H9 (cell line): ENCODE results near the gene SLC24A3. TPM values are rescaled to one million over a fixed set of nuclear protein-coding genes. Genes with fewer than 3 reads are reported as not detected.

Experiments
- DNase-seq: peaks from one replicate; pipeline ENCODE4 v3.0.0-alpha.2; 2017
- H2AFZ ChIP-seq: one replicate; pipeline ENCODE4 v1.6.1; 2013; ENCODE audit warnings: mild to moderate bottlenecking, low read length, control low read depth, moderate library complexity
- H2AK5ac ChIP-seq: 2 replicates; pipeline ENCODE4 v1.6.1; 2013; ENCODE audit warnings: low read length, control low read depth, mixed read lengths; ENCODE audit not compliant: insufficient read length
- H2BK120ac ChIP-seq: one replicate; pipeline ENCODE4 v1.6.1; 2013; ENCODE audit warnings: low read depth, mild to moderate bottlenecking, low read length, control low read depth, inconsistent platforms; ENCODE audit not compliant: poor library complexity, severe bottlenecking
- H2BK12ac ChIP-seq: 2 replicates; pipeline ENCODE4 v1.6.1; 2013; ENCODE audit warnings: low read length, control low read depth, mixed read lengths, low read depth; ENCODE audit not compliant: insufficient read length
- H2BK15ac ChIP-seq: 2 replicates; pipeline ENCODE4 v1.6.1; 2013; ENCODE audit warnings: low read depth, low read length, control low read depth
- H2BK20ac ChIP-seq: one replicate; pipeline ENCODE4 v1.6.1; 2013; ENCODE audit warnings: low read depth, mild to moderate bottlenecking, low read length, control low read depth, inconsistent platforms; ENCODE audit not compliant: poor library complexity, severe bottlenecking
- H2BK5ac ChIP-seq: 2 replicates; pipeline ENCODE4 v1.6.1; 2013; ENCODE audit warnings: low read length, control low read depth, mixed read lengths; ENCODE audit not compliant: insufficient read length
- H3K14ac ChIP-seq: 2 replicates; pipeline ENCODE4 v1.6.1; 2013; ENCODE audit warnings: low read length, control low read depth; ENCODE audit not compliant: insufficient read depth
- H3K18ac ChIP-seq: 2 replicates; pipeline ENCODE4 v1.6.1; 2013; ENCODE audit warnings: low read depth, mild to moderate bottlenecking, mixed read lengths, low read length, control low read depth; ENCODE audit not compliant: insufficient read length
- H3K23ac ChIP-seq: 2 replicates; pipeline ENCODE4 v1.6.1; 2013; ENCODE audit warnings: low read length, control low read depth, mixed read lengths, low read depth; ENCODE audit not compliant: insufficient read length
- H3K23me2 ChIP-seq: 2 replicates; pipeline ENCODE4 v1.6.1; 2013; ENCODE audit warnings: low read depth, mild to moderate bottlenecking, mixed read lengths, low read length, control low read depth; ENCODE audit not compliant: insufficient read length, poor library complexity, severe bottlenecking
- H3K27ac ChIP-seq: 2 replicates; pipeline ENCODE4 v1.5.1; 2013; ENCODE audit warnings: low read length, control low read depth, mixed read lengths, low read depth; ENCODE audit not compliant: insufficient read length
- H3K27me3 ChIP-seq: 2 replicates; pipeline ENCODE4 v1.6.1; 2013; ENCODE audit warnings: low read length, control low read depth, inconsistent platforms; ENCODE audit not compliant: insufficient read depth
- H3K4ac ChIP-seq: 2 replicates; pipeline ENCODE4 v1.6.1; 2013; ENCODE audit warnings: low read depth, mild to moderate bottlenecking, control low read depth, inconsistent platforms, low read length, moderate library complexity
- H3K4me1 ChIP-seq: 2 replicates; pipeline ENCODE4 v1.6.1; 2013; ENCODE audit warnings: low read length, control low read depth, inconsistent platforms; ENCODE audit not compliant: insufficient read depth
- H3K4me2 ChIP-seq: 2 replicates; pipeline ENCODE4 v1.6.1; 2013; ENCODE audit warnings: low read length, control low read depth, mixed read lengths; ENCODE audit not compliant: insufficient read length, insufficient read depth
- H3K56ac ChIP-seq: 2 replicates; pipeline ENCODE4 v1.6.1; 2013; ENCODE audit warnings: low read depth, mild to moderate bottlenecking, mixed read lengths, low read length, control low read depth; ENCODE audit not compliant: insufficient read length
- H3K79me1 ChIP-seq: 2 replicates; pipeline ENCODE4 v1.6.1; 2013; ENCODE audit warnings: low read depth, mild to moderate bottlenecking, moderate library complexity, low read length, control low read depth, inconsistent platforms; ENCODE audit not compliant: insufficient read depth, poor library complexity, severe bottlenecking
- H3K79me2 ChIP-seq: 2 replicates; pipeline ENCODE4 v1.6.1; 2013; ENCODE audit warnings: low read length, control low read depth, inconsistent platforms; ENCODE audit not compliant: insufficient read depth
- H3K9ac ChIP-seq: 2 replicates; pipeline ENCODE4 v1.6.1; 2013; ENCODE audit warnings: low read length, control low read depth, mixed read lengths; ENCODE audit not compliant: insufficient read length; ENCODE audit errors: extremely low read depth
- H3K9me3 ChIP-seq: one replicate; pipeline ENCODE4 v1.6.1; 2013; ENCODE audit warnings: low read depth, low read length, inconsistent platforms; ENCODE audit not compliant: control insufficient read depth
- H3T11ph ChIP-seq: one replicate; pipeline ENCODE4 v1.6.1; 2013; ENCODE audit warnings: mild to moderate bottlenecking, low read length, control low read depth, inconsistent platforms
- H4K20me1 ChIP-seq: one replicate; pipeline ENCODE4 v1.6.1; 2013; ENCODE audit not compliant: control insufficient read depth, insufficient read length, insufficient read depth
- H4K5ac ChIP-seq: 2 replicates; pipeline ENCODE4 v1.6.1; 2013; ENCODE audit warnings: low read depth, mild to moderate bottlenecking, mixed read lengths, low read length, control low read depth; ENCODE audit not compliant: insufficient read length
- H4K8ac ChIP-seq: replicated peaks from 2 replicates; pipeline ENCODE4 v1.6.1; 2013; ENCODE audit warnings: low read length, control low read depth, mixed read lengths, low read depth; ENCODE audit not compliant: insufficient read length
- H4K91ac ChIP-seq: 2 replicates; pipeline ENCODE4 v1.6.1; 2013; ENCODE audit warnings: low read depth, mild to moderate bottlenecking, moderate library complexity, mixed read lengths, low read length, control low read depth; ENCODE audit not compliant: insufficient read length
- H3K27ac Mint-ChIP-seq, 3 experiments: 2 replicates in 2 of 3; 3 replicates in 1 of 3; pipeline ENCODE4 v1.8.0; 2020 to 2021; ENCODE audit warnings: mixed read lengths in 3 of 3, mild to moderate bottlenecking in 1 of 3, moderate library complexity in 1 of 3
- H3K27me3 Mint-ChIP-seq: 2 replicates; pipeline ENCODE4 v1.8.0; 2021; ENCODE audit warnings: low read depth, mild to moderate bottlenecking, moderate library complexity, mixed read lengths
- H3K36me3 Mint-ChIP-seq, 3 experiments: 2 replicates in 2 of 3; 3 replicates in 1 of 3; pipeline ENCODE4 v1.8.0; 2020 to 2021; ENCODE audit warnings: low read depth in 3 of 3, mixed read lengths in 3 of 3; ENCODE audit not compliant: insufficient read depth in 1 of 3
- H3K4me1 Mint-ChIP-seq, 2 experiments: 2 replicates each; pipeline ENCODE4 v1.8.0; 2020; ENCODE audit warnings: mixed read lengths in 2 of 2
- H3K4me3 Mint-ChIP-seq, 2 experiments: 2 replicates in 1 of 2; 3 replicates in 1 of 2; pipeline ENCODE4 v1.8.0; 2020 to 2021; ENCODE audit warnings: mild to moderate bottlenecking in 2 of 2, mixed read lengths in 2 of 2, moderate library complexity in 1 of 2
- H3K9me3 Mint-ChIP-seq, 2 experiments: 2 replicates in 1 of 2; 3 replicates in 1 of 2; pipeline ENCODE4 v1.8.0; 2020; ENCODE audit warnings: mild to moderate bottlenecking in 2 of 2, mixed read lengths in 2 of 2, moderate library complexity in 1 of 2
- WGBS: extraction: QIAGEN DNeasy Blood & Tissue Kit; methylation state at CpG from one replicate; pipeline ENCODE4 v1.1.7; 2013; ENCODE audit warnings: missing lambda C conversion rate, low lambda C conversion rate, mixed read lengths; ENCODE audit not compliant: insufficient read length; ENCODE audit errors: extremely low coverage; 5-methylcytosine and 5-hydroxymethylcytosine counted together
- total RNA-seq: library from RNA; stranded (reverse); gene quantifications from 2 replicates; pipeline ENCODE4 v1.2.1, GENCODE V29; 2021
- TF ChIP-seq, protein P1 (sequence below): fragments of 200-600 bp; sonication (generic); conservative IDR thresholded peaks from 3 replicates; pipeline ENCODE4 v1.8.0; 2021; ENCODE audit warnings: antibody characterized with exemption, mild to moderate bottlenecking

The SLC24A3 gene
- total RNA-seq, 1 experiment from 2014 or later, result 0.83 TPM

DNA sequence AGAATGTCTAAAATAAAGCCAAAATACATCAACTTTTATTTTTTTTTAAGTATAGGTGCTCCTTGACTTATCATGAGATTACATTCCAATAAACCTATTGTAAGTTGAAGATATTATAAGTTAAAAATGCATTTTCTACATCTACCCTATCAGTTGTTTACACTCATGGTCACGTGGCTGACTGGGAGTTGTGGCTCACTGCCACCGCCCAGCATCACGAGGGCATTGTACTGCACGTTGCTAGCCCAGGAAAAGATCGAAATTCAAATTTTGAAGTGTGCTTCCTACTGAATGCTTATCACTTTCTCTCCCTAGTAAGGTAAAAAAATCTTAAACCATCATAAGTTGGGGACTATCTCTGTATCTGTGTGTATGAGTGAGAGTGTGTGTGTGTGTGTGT lies 419.0 kb downstream of the SLC24A3 start:
- Histone ChIP-seq H2BK120ac (no peak overlapping the region), H3K79me2 (no peaks in the 10 kb centered on the region), H2BK5ac (no peak overlapping the region), H4K8ac (no peak overlapping the region), H3K9ac (no peak overlapping the region), H3K23me2 (no peaks in the 10 kb centered on the region), H2AFZ (no peak overlapping the region), H3T11ph (no peak overlapping the region), H4K5ac (no peak overlapping the region), H3K4me2 (no peak overlapping the region), H3K27me3 (no peaks in the 10 kb centered on the region), H3K14ac (no peak overlapping the region), H2AK5ac (no peak overlapping the region), H2BK20ac (no peak overlapping the region), H3K18ac (peak overlapping the region; percentile 46), H3K56ac (no peak overlapping the region), H2BK15ac (no peak overlapping the region), H3K27ac (no peak overlapping the region), H3K4ac (no peak overlapping the region), H3K4me1 (no peaks in the 10 kb centered on the region), H2BK12ac (no peak overlapping the region), H3K9me3 (no peaks in the 10 kb centered on the region), H3K79me1 (no peaks in the 10 kb centered on the region), H4K91ac (no peak overlapping the region), H3K23ac (no peak overlapping the region), H4K20me1 (no peaks in the 10 kb centered on the region)
- WGBS, result no CpG with 5 or more reads among the region's 5 CpGs
- Mint-ChIP-seq H3K9me3 (peaks cover 2 to 4% of the 10 kb centered on the region in 2 experiments; a peak in 3 of 5 replicates), H3K27ac (no peak overlapping the region), H3K36me3 (peaks cover 0 to 11% (median 6%) of the 10 kb centered on the region in 3 experiments; a peak in 4 of 7 replicates), H3K4me3 (no peak overlapping the region), H3K27me3 (no peaks in the 10 kb centered on the region), H3K4me1 (peaks cover 3 to 5% of the 10 kb centered on the region in 2 experiments; a peak in 3 of 4 replicates)
- no peak for DNase-seq
- TF ChIP-seq, protein P1, sequence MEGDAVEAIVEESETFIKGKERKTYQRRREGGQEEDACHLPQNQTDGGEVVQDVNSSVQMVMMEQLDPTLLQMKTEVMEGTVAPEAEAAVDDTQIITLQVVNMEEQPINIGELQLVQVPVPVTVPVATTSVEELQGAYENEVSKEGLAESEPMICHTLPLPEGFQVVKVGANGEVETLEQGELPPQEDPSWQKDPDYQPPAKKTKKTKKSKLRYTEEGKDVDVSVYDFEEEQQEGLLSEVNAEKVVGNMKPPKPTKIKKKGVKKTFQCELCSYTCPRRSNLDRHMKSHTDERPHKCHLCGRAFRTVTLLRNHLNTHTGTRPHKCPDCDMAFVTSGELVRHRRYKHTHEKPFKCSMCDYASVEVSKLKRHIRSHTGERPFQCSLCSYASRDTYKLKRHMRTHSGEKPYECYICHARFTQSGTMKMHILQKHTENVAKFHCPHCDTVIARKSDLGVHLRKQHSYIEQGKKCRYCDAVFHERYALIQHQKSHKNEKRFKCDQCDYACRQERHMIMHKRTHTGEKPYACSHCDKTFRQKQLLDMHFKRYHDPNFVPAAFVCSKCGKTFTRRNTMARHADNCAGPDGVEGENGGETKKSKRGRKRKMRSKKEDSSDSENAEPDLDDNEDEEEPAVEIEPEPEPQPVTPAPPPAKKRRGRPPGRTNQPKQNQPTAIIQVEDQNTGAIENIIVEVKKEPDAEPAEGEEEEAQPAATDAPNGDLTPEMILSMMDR, result no peak
